Caco-2 (cell line): ENCODE measurements around the gene GUCD1. TPM values are rescaled to one million over a fixed set of nuclear protein-coding genes. Genes with fewer than 3 reads are reported as not detected.

Source experiments
- BruUV-seq: library from RNA; stranded (reverse); fragments of 400-500 nt; replicated peaks from 2 replicates; lab custom pipeline; 2021; lab: Mats Ljungman, UMichigan
- CTCF ChIA-PET: fragments of 300-600 bp; sonication (Branson Sonifier 250); formaldehyde crosslinking; loops from one replicate; lab custom pipeline; 2022; ENCODE audit warnings: antibody characterized with exemption; lab: Charles Lee
- POLR2A ChIA-PET: fragments of 300-600 bp; sonication (Branson Sonifier 250); formaldehyde crosslinking; loops from one replicate; lab custom pipeline; 2022; ENCODE audit warnings: antibody characterized with exemption; lab: Charles Lee
- DNase-seq, 2 experiments: peaks; one replicate each; pipeline versions ENCODE4 v3.0.0 to v3.0.0-alpha.2; 2020 to 2022
- H3K27me3 ChIP-seq: replicated peaks from 2 replicates; pipeline ENCODE4 v1.6.0; 2011; ENCODE audit warnings: low read length; ENCODE audit not compliant: control insufficient read depth, insufficient read depth
- H3K36me3 ChIP-seq: 2 replicates; pipeline ENCODE4 v1.5.1; 2011; ENCODE audit warnings: low read length; ENCODE audit not compliant: control insufficient read depth, insufficient read depth
- H3K4me1 ChIP-seq: fragments of 250-450 bp; sonication (Bioruptor Pico); 2 replicates; pipeline ENCODE4 v1.5.1; 2020; ENCODE audit warnings: mild to moderate bottlenecking
- H3K4me3 ChIP-seq: 2 replicates; pipeline ENCODE4 v1.5.1; 2011; ENCODE audit warnings: low read depth, mild to moderate bottlenecking, control low read depth, low read length
- H3K9me3 ChIP-seq: fragments of 250-450 bp; sonication (Bioruptor Pico); 2 replicates; pipeline ENCODE4 v1.5.1; 2020; ENCODE audit warnings: mild to moderate bottlenecking, moderate library complexity
- H3K27ac Mint-ChIP-seq: one replicate; pipeline ENCODE4 v1.8.0; 2022; ENCODE audit warnings: mixed read lengths; ENCODE audit not compliant: unreplicated experiment
- H3K27me3 Mint-ChIP-seq: one replicate; pipeline ENCODE4 v1.8.0; 2022; ENCODE audit warnings: mixed read lengths; ENCODE audit not compliant: insufficient read depth, unreplicated experiment
- H3K36me3 Mint-ChIP-seq: one replicate; pipeline ENCODE4 v1.8.0; 2022; ENCODE audit warnings: mild to moderate bottlenecking, mixed read lengths; ENCODE audit not compliant: insufficient read depth, unreplicated experiment
- H3K4me1 Mint-ChIP-seq: one replicate; pipeline ENCODE4 v1.8.0; 2022; ENCODE audit warnings: low read depth, mixed read lengths; ENCODE audit not compliant: unreplicated experiment
- H3K4me3 Mint-ChIP-seq: one replicate; pipeline ENCODE4 v1.8.0; 2022; ENCODE audit warnings: mild to moderate bottlenecking, moderate library complexity, mixed read lengths; ENCODE audit not compliant: unreplicated experiment
- H3K9me3 Mint-ChIP-seq: one replicate; pipeline ENCODE4 v1.8.0; 2022; ENCODE audit warnings: mixed read lengths; ENCODE audit not compliant: unreplicated experiment
- intact Hi-C: fragments of 100-400 bp; cut with micrococcal nuclease; formaldehyde crosslinking; loops from one replicate; pipeline ENCODE4 v1.10.0; 2022; ENCODE audit not compliant: unreplicated experiment
- total RNA-seq: library from RNA; stranded (reverse); gene quantifications from 2 replicates; pipeline ENCODE4 v1.2.3, GENCODE V29; 2022
- TF ChIP-seq, protein P1 (sequence below), 2 experiments: fragments of 200-600 bp in 1 of 2; IDR thresholded peaks; 1 replicate in 1 of 2; 2 replicates in 1 of 2; pipeline versions ENCODE4 v1.5.1 to v1.8.0; 2011 to 2022; ENCODE audit warnings: antibody characterized with exemption in 1 of 2, control low read depth in 1 of 2, inconsistent platforms in 1 of 2, low read depth in 1 of 2, low read length in 1 of 2, mild to moderate bottlenecking in 1 of 2, moderate library complexity in 1 of 2; ENCODE audit not compliant: insufficient read depth in 1 of 2, severe bottlenecking in 1 of 2, unreplicated experiment in 1 of 2

The GUCD1 gene
- total RNA-seq, 1 experiment from 2014 or later, result 127 TPM

DNA sequence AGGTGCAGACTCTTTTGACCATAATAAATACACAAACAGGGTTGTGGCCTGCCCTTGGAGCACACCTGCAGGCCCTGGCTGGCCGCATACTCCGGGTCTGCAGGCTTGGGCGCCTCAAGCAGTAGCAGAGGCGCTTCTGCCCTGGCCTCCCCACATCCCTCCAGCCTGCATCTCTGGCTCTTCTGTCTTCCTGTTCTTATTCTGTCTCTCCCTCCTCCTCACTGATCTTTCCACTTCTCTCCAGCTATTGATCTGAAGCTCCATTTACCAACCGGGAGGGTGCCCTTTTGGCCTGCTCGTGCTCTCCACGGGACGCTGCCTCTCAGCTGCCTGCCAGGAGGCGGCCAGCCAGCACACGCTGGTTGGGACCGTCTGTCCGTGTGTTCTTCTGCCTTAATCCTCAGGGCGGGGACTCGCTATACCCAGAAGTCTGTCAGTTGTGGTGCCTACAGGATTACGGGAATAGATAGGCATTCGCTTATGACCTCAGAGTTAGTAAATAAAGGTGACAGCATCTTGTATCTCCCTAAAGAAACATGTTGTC is 54.6 kb downstream of the GUCD1 start:
- no peaks in the 10 kb centered on the region for H3K27me3 Mint-ChIP-seq
- ChIA-PET CTCF (interaction anchor here (1.2 to 2.1 kb wide), 2 partner anchors 17 to 21 kb away, joined by 4 to 10 read pairs; no protein-coding TSS in a partner anchor), POLR2A (no interaction called here)
- H3K4me1 Mint-ChIP-seq, result peaks cover 68% of the 10 kb centered on the region
- no peak overlapping the region for H3K4me3 ChIP-seq
- no peaks in the 10 kb centered on the region for H3K9me3 ChIP-seq
- no peak for DNase-seq
- peaks cover 11% of the 10 kb centered on the region for H3K36me3 Mint-ChIP-seq
- H3K9me3 Mint-ChIP-seq, result no peaks in the 10 kb centered on the region
- peak overlapping the region; percentile 10 for H3K4me3 Mint-ChIP-seq
- intact Hi-C loops, result loop anchor here (2.0 kb wide), 1 partner anchor 24 kb away; no protein-coding TSS in a partner anchor
- TF ChIP-seq, protein P1, sequence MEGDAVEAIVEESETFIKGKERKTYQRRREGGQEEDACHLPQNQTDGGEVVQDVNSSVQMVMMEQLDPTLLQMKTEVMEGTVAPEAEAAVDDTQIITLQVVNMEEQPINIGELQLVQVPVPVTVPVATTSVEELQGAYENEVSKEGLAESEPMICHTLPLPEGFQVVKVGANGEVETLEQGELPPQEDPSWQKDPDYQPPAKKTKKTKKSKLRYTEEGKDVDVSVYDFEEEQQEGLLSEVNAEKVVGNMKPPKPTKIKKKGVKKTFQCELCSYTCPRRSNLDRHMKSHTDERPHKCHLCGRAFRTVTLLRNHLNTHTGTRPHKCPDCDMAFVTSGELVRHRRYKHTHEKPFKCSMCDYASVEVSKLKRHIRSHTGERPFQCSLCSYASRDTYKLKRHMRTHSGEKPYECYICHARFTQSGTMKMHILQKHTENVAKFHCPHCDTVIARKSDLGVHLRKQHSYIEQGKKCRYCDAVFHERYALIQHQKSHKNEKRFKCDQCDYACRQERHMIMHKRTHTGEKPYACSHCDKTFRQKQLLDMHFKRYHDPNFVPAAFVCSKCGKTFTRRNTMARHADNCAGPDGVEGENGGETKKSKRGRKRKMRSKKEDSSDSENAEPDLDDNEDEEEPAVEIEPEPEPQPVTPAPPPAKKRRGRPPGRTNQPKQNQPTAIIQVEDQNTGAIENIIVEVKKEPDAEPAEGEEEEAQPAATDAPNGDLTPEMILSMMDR (IDR thresholded peaks at IDR 0.05; ENCODE audit: insufficient read depth in 1 of 2, low read depth in 1 of 2, low read length in 1 of 2, severe bottlenecking in 1 of 2, unreplicated experiment in 1 of 2), result no peak
- no peaks in the 10 kb centered on the region for H3K36me3 ChIP-seq
- peak overlapping the region; percentile 30 for H3K27ac Mint-ChIP-seq
- no peaks in the 10 kb centered on the region for H3K27me3 ChIP-seq
- no TSS peak for BruUV-seq
- H3K4me1 ChIP-seq, result peaks cover 89% of the 10 kb centered on the region

DNA sequence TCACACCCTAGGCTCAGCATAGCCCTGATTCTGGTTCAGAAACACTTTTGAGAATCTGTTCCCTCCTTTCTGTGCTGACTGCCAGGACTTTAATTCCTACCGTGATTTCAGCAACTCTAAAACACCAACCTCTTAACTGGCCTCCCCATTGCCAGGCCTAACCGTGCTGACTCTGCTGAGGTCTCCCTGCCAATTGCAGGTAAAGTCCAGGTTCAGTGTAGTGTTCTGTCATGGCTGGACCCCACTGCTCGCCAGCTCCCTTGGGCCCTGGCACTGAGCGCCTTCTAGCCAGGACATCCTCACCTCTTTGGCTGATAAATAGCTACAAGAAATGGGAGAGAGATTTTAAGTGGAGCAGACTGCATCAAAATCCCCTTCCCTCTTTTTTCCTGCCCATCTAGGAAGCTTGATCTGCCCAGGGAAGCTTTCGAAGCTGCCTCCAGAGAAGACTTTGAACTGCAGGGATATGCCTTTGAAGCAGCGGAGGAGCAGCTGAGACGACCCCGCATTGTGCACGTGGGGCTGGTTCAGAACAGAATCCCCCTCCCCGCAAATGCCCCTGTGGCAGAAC is 55.1 kb downstream of the GUCD1 start:
- H3K27me3 ChIP-seq, result no peaks in the 10 kb centered on the region
- CTCF ChIA-PET, result interaction anchor here (1.2 to 2.1 kb wide), 2 partner anchors 18 to 22 kb away, joined by 4 to 10 read pairs; no protein-coding TSS in a partner anchor
- H3K27me3 Mint-ChIP-seq, result no peaks in the 10 kb centered on the region

DNA sequence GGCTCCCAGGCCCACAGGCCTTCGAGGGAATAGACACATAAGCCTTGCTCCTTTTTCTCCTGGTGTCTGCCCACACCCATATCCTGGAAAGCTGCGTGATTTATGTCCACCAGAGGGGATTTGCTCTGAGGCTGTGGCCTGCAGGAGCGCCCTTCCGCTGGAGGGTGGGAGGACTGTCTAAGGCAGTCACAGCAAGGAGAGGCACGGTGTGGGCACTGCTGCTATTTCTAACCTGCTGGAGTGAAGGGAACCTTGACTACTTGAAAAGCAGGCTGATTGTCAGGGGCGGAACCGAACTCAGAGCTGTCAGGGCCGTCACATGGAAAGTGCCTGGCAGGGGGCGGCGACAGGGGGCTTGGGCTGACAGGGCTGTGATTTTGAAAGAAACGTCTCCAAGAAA is 56.1 kb downstream of the GUCD1 start:
- Mint-ChIP-seq H3K4me1 (peaks cover 73% of the 10 kb centered on the region), H3K9me3 (no peaks in the 10 kb centered on the region), H3K27me3 (no peaks in the 10 kb centered on the region), H3K36me3 (peaks cover 22% of the 10 kb centered on the region), H3K4me3 (no peak overlapping the region), H3K27ac (peak overlapping the region; percentile 42)
- TF ChIP-seq, protein P1 (IDR thresholded peaks at IDR 0.05; ENCODE audit: insufficient read depth in 1 of 2, low read depth in 1 of 2, low read length in 1 of 2, severe bottlenecking in 1 of 2, unreplicated experiment in 1 of 2), result no peak
- Histone ChIP-seq H3K27me3 (no peaks in the 10 kb centered on the region), H3K36me3 (no peaks in the 10 kb centered on the region), H3K4me1 (peaks cover 83% of the 10 kb centered on the region), H3K4me3 (no peak overlapping the region), H3K9me3 (no peaks in the 10 kb centered on the region)
- CTCF ChIA-PET, result interaction anchor here (0.5 to 1.2 kb wide), 2 partner anchors 19 to 27 kb away, joined by 4 read pairs; no protein-coding TSS in a partner anchor
- BruUV-seq, result no TSS peak
- POLR2A ChIA-PET, result no interaction called here
- intact Hi-C loops, result no loop called here
- DNase-seq, result no peak

More for the DNA sequence above, 55.1 kb downstream of the GUCD1 start:
- H3K4me3 Mint-ChIP-seq, result no peak overlapping the region
- POLR2A ChIA-PET, result no interaction called here
- TF ChIP-seq, protein P1 (IDR thresholded peaks at IDR 0.05; ENCODE audit: insufficient read depth in 1 of 2, low read depth in 1 of 2, low read length in 1 of 2, severe bottlenecking in 1 of 2, unreplicated experiment in 1 of 2), result no peak
- no peak for DNase-seq
- H3K4me3 ChIP-seq, result no peak overlapping the region
- intact Hi-C loops, result loop anchor here (2.0 kb wide), 1 partner anchor 25 kb away; no protein-coding TSS in a partner anchor
- H3K4me1 ChIP-seq, result peaks cover 89% of the 10 kb centered on the region
- H3K36me3 ChIP-seq, result no peaks in the 10 kb centered on the region
- H3K27ac Mint-ChIP-seq, result peak overlapping the region; percentile 30
- H3K9me3 ChIP-seq, result no peaks in the 10 kb centered on the region
- BruUV-seq, result no TSS peak
- peaks cover 73% of the 10 kb centered on the region for H3K4me1 Mint-ChIP-seq
- H3K36me3 Mint-ChIP-seq, result peaks cover 16% of the 10 kb centered on the region
- no peaks in the 10 kb centered on the region for H3K9me3 Mint-ChIP-seq
